Glutamatergic neuron (in vitro differentiated cells): ENCODE measurements around the gene KIF2C. TPM values are rescaled to one million over a fixed set of nuclear protein-coding genes. Genes with fewer than 3 reads are reported as not detected.
"Not testable (repeated sequence)": the region's sequence is repeated elsewhere in the genome, so short reads cannot be mapped to it uniquely, and the experiment has no call there.

Source experiments
- DNase-seq: peaks from one replicate; pipeline ENCODE4 v3.0.0; 2022
- H3K27ac Mint-ChIP-seq: one replicate; pipeline ENCODE4 v1.8.0; 2020; ENCODE audit warnings: mild to moderate bottlenecking, mixed read lengths, inconsistent platforms; ENCODE audit not compliant: unreplicated experiment
- H3K27me3 Mint-ChIP-seq: one replicate; pipeline ENCODE4 v1.8.0; 2020; ENCODE audit warnings: mild to moderate bottlenecking, moderate library complexity, mixed read lengths, inconsistent platforms; ENCODE audit not compliant: unreplicated experiment
- H3K36me3 Mint-ChIP-seq: one replicate; pipeline ENCODE4 v1.8.0; 2020; ENCODE audit warnings: mild to moderate bottlenecking, mixed read lengths, inconsistent platforms; ENCODE audit not compliant: unreplicated experiment
- H3K4me1 Mint-ChIP-seq: one replicate; pipeline ENCODE4 v1.8.0; 2020; ENCODE audit warnings: mild to moderate bottlenecking, low read depth, mixed read lengths, inconsistent platforms; ENCODE audit not compliant: unreplicated experiment
- H3K4me3 Mint-ChIP-seq: one replicate; pipeline ENCODE4 v1.8.0; 2020; ENCODE audit warnings: mild to moderate bottlenecking, mixed read lengths, inconsistent platforms; ENCODE audit not compliant: unreplicated experiment
- H3K9me3 Mint-ChIP-seq: one replicate; pipeline ENCODE4 v1.8.0; 2020; ENCODE audit warnings: mild to moderate bottlenecking, moderate library complexity, mixed read lengths, inconsistent platforms; ENCODE audit not compliant: unreplicated experiment
- total RNA-seq: library from RNA; stranded (reverse); fragmentation: NEBNext Ultra II Directional; extraction: Animal tissue kit (Norgen Biotek cat#: 25700); gene quantifications from one replicate; pipeline ENCODE4 v1.2.1, GENCODE V29; 2021; ENCODE audit not compliant: unreplicated experiment
- TF ChIP-seq, protein P1 (sequence below): fragments of 200-600 bp; sonication (generic); IDR thresholded peaks from one replicate; pipeline ENCODE4 v1.5.0; 2021; ENCODE audit not compliant: partially characterized antibody, unreplicated experiment

KIF2C gene
- total RNA-seq, 1 donor from 2014 or later: 8.6 TPM

DNA sequence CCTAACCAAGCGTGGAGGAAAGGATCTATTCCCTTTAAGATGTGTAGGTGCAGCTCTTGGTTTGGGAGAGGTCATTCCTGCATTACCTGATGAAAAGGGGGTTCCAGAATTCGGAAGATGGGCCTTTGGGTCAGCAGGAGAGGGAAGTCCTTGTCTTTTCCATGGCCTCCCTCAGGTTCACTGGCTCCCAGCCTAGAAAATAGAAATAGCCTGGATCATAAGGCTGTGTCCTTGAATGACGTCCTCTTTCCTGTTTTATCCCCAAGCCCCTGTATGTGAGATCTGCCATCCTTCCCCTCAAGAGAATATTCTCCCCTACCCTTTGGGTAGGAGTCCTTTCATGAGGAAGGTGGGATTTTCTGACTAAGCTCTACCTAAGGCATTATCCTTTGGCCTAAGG is 21.2 kb downstream of the KIF2C start:
- no peaks in the 10 kb centered on the region for H3K4me1 Mint-ChIP-seq
- H3K27ac Mint-ChIP-seq: no peak overlapping the region
- no peaks in the 10 kb centered on the region for H3K36me3 Mint-ChIP-seq
- no peak for DNase-seq
- H3K27me3 Mint-ChIP-seq: no peaks in the 10 kb centered on the region
- H3K9me3 Mint-ChIP-seq: peaks cover 2% of the 10 kb centered on the region
- H3K4me3 Mint-ChIP-seq: no peak overlapping the region
- TF ChIP-seq, protein P1, sequence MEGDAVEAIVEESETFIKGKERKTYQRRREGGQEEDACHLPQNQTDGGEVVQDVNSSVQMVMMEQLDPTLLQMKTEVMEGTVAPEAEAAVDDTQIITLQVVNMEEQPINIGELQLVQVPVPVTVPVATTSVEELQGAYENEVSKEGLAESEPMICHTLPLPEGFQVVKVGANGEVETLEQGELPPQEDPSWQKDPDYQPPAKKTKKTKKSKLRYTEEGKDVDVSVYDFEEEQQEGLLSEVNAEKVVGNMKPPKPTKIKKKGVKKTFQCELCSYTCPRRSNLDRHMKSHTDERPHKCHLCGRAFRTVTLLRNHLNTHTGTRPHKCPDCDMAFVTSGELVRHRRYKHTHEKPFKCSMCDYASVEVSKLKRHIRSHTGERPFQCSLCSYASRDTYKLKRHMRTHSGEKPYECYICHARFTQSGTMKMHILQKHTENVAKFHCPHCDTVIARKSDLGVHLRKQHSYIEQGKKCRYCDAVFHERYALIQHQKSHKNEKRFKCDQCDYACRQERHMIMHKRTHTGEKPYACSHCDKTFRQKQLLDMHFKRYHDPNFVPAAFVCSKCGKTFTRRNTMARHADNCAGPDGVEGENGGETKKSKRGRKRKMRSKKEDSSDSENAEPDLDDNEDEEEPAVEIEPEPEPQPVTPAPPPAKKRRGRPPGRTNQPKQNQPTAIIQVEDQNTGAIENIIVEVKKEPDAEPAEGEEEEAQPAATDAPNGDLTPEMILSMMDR: no peak

DNA sequence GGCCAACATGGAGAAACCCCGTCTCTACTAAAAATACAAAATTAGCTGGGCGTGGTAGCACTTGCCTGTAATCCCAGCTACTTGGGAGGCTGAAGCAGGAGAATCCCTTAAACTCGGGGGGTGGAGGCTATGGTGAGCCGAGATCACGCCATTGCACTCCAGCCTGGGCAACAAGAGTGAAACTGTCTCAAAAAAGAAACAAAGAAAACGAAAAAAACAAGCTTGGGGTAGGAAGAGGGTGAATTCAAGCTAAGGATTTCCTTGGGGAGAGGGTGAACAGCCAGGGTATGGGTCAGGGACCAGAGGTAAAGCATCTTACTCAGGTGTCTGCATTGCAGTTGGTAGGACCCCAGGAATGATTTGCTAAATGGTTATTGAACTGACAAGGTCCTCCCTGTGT is 26.8 kb downstream of the KIF2C start:
- not testable (repeated sequence) for H3K36me3 Mint-ChIP-seq, H3K4me3 Mint-ChIP-seq, H3K27me3 Mint-ChIP-seq

DNA sequence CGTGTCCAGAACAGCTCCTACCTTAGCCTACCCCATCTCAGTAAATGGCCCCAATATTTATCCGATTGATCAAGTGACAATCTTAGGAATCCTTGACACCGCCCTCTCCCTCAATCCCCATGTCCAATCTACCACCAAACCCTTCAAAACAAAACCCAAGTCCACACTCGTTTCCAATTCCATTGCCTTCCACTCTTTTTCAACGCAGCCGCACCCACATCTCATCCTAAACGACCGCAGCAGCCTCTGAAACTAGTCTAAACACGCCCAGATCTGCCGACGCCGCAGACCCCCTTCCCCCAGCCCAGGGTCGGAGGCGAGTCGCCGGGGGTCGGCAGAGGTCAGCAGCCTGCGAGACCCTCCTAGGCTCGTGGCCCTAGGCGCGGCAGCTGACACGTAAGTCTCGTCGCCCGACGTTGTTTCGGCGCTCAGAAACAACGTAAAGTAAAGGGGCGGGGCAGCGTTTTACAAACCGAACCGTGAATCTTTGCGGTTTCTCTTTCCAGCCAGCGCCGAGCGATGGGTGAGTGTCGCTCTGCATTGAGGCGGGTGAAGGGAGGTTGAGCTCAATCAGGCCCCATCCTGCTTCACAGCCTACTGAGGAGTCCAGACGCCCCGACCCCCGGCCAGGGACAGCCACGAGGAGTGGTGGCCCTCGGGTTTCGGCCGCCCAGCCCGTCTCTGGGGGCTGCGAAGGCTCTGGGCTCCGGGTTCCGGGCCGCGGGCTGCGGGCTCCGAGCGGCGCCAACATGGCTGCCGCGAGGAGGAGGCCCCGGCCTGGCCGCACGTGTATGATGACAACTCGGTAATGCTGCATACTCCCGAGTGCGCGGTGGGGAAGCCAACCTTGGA is 35.7 kb downstream of the KIF2C start, which contains the start of gene RPS8:
TSS of gene RPS8 (plus strand) at position 463 of the 852 bp plus-strand sequence. CDS start at position 520, 57 bp downstream.
- peaks cover 14% of the 10 kb centered on the region for H3K4me1 Mint-ChIP-seq
- DNase-seq: peak; percentile 92
- no peaks in the 10 kb centered on the region for H3K36me3 Mint-ChIP-seq
- peak within 1 kb of the TSS; percentile 97 for H3K27ac Mint-ChIP-seq
- H3K9me3 Mint-ChIP-seq: peaks cover 2% of the 10 kb centered on the region
- TF ChIP-seq, protein P1: no peak
- H3K27me3 Mint-ChIP-seq: no peaks in the 10 kb centered on the region
- peak within 1 kb of the TSS; percentile 94 for H3K4me3 Mint-ChIP-seq

More for the DNA sequence above, 26.8 kb downstream of the KIF2C start:
- H3K27ac Mint-ChIP-seq, DNase-seq, H3K4me1 Mint-ChIP-seq, H3K9me3 Mint-ChIP-seq: not testable (repeated sequence)

DNA sequence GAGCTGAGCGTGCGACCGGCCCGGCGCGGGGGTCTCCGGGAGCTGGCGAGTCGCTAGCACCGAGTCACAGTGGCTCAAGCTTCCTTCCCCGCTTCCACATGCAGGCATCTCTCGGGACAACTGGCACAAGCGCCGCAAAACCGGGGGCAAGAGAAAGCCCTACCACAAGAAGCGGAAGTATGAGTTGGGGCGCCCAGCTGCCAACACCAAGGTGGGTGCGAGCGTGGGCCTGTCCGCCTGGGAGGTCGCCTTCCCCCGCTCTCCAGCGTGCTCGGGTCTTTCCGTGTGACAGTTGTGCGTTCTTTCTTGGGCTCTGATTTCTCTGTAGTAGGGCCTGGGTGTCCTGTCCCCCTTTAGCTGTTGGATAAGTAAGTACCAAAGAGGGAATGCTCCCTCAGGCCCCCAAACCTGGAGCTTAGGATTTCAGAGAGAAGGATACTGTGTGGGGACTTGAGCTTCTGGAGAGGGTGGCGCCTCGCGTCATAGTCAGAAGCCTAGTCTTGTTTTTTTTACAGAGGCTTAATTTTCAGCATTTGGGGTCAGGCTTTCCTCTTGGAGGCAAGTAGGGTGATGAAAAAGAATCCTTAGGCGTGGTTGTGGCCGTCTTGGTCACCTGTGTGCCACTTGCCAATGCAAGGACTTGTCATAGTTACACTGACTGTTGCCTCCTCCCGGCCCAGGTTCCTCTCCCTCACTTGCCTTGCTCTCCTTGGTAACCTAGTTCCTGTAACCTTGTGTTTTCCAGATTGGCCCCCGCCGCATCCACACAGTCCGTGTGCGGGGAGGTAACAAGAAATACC is 36.5 kb downstream of the KIF2C start:
- no peaks in the 10 kb centered on the region for H3K27me3 Mint-ChIP-seq
- TF ChIP-seq, protein P1: no peak
- peaks cover 14% of the 10 kb centered on the region for H3K4me1 Mint-ChIP-seq
- H3K27ac Mint-ChIP-seq: peak overlapping the region; percentile 84
- H3K36me3 Mint-ChIP-seq: no peaks in the 10 kb centered on the region
- no peak for DNase-seq
- peaks cover 2% of the 10 kb centered on the region for H3K9me3 Mint-ChIP-seq
- peak overlapping the region; percentile 94 for H3K4me3 Mint-ChIP-seq

DNA sequence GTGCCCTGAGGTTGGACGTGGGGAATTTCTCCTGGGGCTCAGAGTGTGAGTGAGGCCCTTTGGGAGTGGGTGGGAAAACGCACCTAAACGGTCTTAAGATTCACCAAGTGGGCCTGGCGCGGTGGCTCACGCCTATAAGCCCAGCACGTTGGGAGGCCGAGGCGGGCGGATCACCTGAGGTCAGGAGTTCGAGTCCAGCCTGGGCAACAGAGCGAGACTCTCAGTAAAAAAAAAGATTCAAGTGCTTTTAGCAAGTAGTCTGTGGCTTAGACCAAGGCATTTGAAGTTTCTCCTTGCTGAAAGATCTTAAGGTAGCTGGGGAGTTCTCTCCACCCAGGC is 37.1 kb downstream of the KIF2C start:
- Mint-ChIP-seq H3K36me3 (no peaks in the 10 kb centered on the region), H3K4me1 (peaks cover 14% of the 10 kb centered on the region), H3K4me3 (peak overlapping the region; percentile 94), H3K27ac (peak overlapping the region; percentile 84), H3K27me3 (no peaks in the 10 kb centered on the region), H3K9me3 (peaks cover 2% of the 10 kb centered on the region)
- no peak for DNase-seq
- TF ChIP-seq, protein P1: no peak
